Dermis lymphatic vessel endothelial cell (primary cell): ENCODE measurements around the gene PTPN6. TPM values are rescaled to one million over a fixed set of nuclear protein-coding genes. Genes with fewer than 3 reads are reported as not detected.

Experiments used
- total RNA-seq: library from RNA; depleted of rRNA; stranded (reverse); fragments of >200 nt; gene quantifications from 2 replicates; pipeline ENCODE4 v1.2.1, GENCODE V29; 2014

Gene PTPN6
- total RNA-seq: 3.3 and 3.5 TPM in 2 replicates

DNA sequence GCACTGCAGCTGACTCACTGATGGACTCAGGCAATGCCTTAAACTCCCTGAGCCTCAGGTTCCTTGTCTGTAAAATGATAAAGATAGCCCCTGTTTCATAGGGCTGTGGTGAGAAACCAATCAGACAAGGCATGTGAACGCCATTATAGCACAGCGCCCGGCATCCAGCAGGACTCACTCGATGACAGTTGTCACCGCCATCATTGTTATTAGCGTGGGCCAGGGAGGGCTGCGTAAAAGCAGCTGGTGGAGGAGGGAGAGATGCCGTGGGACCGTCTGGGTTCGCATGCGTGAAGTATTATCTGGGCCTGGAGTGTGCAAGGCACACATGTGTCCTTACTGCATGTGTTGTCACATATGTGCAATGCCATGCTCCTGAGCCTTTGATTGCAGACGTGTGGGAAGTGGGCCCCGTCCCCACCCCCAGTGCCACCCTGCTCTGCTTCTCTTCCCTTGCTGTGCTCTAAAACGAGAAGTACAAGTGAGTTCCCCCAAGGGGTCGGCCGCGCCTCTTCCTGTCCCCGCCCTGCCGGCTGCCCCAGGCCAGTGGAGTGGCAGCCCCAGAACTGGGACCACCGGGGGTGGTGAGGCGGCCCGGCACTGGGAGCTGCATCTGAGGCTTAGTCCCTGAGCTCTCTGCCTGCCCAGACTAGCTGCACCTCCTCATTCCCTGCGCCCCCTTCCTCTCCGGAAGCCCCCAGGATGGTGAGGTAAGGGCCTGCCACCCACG, at the start of gene PTPN6:
Gene PTPN6 (plus strand): TSS at position 546 of the 730 bp plus-strand sequence. CDS start 157 bp downstream, at position 703.

DNA sequence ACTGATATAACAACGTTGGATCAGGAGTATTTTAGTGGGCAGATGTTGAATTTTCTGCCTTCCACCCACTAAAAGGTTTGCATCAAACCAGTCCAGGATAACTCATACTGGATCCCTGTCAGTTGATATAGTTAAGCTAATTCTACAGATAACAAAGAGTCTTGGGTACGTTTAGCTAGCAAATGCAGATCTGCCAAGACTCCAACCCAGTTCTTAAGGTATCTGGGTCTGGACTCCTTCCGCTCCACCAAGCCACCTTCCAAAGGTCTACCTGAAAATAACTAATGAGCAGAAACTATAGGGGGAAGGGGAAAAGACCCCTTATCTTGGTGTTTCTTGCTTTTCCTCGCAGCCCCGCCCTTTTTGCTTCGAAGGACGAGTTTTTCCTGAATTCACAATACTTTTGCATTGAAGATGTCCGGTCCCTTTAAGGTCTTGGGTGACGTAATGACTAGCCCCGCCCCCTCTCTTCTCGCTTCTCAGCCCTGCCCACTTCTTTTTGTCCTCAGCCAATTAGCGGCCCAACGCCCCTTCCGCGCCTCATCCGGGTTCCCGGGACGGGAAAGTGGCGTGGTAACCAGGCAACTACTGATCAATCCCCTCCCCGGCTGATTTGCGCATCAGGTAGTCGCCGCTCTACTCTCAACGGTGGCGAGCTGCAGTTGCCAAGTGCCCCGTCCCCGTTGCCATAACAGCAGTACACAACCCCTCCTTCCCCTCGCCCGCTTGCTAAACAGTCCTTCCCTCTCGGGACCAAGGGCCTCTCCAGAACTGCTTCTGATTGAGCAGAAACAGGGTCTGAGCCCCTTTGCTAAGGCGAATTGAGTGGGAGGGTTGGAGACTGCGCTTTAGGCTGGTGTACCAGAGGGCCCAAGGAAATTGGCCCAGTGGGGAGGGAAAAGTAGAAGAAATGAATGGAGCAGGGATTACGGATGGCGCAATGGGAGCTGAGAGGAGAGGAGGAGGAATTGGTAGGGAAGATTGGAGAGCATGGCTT, 46.6 kb upstream of the PTPN6 start, which contains the start of gene LRRC23:
Gene LRRC23 (plus strand): TSS at position 543 of the 997 bp plus-strand sequence. CDS start 812 bp downstream, outside the sequence.

DNA sequence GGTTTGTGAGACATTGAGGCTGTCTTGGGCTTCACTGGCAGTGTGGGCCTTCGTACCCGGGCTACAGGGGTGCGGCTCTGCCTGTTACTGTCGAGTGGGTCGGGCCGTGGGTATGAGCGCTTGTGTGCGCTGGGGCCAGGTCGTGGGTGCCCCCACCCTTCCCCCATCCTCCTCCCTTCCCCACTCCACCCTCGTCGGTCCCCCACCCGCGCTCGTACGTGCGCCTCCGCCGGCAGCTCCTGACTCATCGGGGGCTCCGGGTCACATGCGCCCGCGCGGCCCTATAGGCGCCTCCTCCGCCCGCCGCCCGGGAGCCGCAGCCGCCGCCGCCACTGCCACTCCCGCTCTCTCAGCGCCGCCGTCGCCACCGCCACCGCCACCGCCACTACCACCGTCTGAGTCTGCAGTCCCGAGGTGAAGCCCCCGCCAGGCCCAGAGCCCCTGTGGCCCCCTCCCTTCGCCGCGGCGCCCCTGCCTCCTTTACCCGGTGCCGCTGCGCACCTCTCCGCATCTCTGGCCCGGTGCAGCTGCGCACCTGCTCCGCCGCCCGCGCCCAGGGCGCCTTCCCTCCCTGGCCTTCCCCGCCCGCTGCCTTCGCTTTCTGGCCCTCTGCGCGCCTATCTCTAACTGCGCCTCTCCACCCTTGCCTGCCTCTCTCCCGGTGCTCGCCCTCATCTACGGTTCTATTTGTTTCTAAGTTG, 36.8 kb upstream of the PTPN6 start, which contains the start of gene ENO2:
Gene ENO2 (plus strand): TSS at position 335 of the 701 bp plus-strand sequence. CDS start 1,253 bp downstream, outside the sequence.

DNA sequence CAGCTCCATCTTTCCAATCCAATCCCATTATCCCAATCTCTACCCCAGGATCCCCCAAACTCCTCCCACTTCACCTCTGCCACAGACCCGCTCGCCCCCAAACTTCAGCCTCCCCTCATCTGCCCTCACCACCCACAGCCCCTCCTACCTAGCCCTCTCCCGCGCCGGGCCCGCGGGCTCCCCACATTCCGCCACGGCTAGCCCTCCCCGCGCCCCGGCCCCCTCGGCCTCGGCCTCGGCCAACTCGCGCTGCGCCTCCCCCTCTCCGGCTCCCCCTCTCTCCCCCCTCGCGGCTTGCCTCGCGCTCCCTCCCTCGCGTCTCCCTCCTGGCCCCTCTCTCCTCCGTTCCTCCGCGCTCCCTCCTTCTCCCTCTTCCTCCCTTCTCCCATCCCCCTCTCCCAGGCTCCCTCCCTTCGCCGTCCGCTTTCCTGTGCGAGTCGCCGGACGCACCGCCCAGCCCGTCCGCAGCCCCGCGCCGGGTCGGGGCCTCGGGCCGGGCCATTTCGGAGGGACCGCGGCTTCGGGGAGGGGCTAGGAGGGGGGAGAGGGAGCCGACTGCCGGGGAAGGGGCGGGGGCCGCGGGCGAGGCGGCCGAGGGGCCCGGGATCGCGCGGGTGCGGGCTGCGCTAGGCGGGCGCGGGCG, 23.7 kb upstream of the PTPN6 start, which contains the start of gene ATN1:
Gene ATN1 (plus strand): TSS at position 581 of the 643 bp plus-strand sequence. CDS start 6,043 bp downstream, outside the sequence.

DNA sequence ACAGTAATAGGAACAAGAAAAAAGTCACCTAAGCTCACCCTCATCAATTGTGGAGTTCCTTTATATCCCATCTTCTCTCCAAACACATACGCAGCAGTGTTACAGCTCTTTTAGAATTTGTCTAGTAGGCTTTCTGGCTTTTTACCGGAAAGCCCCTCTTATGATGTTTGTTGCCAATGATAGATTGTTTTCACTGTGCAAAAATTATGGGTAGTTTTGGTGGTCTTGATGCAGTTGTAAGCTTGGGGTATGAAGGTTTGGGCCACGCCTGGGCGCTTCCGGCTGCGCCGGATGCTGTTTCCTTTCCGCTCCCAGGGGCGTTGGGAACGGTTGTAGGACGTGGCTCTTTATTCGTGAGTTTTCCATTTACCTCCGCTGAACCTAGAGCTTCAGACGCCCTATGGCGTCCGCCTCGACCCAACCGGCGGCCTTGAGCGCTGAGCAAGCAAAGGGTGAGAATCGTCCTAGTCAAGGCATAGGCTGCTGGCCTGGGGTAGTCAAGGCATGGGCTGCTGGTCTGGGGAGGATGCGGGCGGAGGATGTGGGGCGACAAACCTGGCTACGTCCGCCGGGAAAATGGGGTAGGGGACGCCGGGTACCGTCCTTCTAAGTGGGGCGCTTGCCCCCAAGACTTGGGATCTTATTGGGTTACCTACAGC, 7.3 kb upstream of the PTPN6 start, which contains the start of the genes C12orf57 and RNU7-1:
Gene C12orf57 (plus strand): TSS at position 301 of the 659 bp plus-strand sequence. CDS start 100 bp downstream, at position 401.
Gene RNU7-1 (plus strand): TSS at position 95 of the 659 bp plus-strand sequence.

Other genes with a start within 250 kb of the PTPN6 start
- gene COPS7A, start 227.3 kb upstream of the PTPN6 start, total RNA-seq: 43.1 and 45.3 TPM in 2 replicates
- 68.2 and 71.3 TPM in 2 replicates for gene MLF2, start 198.2 kb upstream of the PTPN6 start, total RNA-seq
- gene PTMS, start 185.0 kb upstream of the PTPN6 start, total RNA-seq: 46.1 and 57.2 TPM in 2 replicates
- 0.09 and 0.22 TPM in 2 replicates for gene LAG3, start 178.8 kb upstream of the PTPN6 start, total RNA-seq
- gene CD4, start 161.8 kb upstream of the PTPN6 start, total RNA-seq: not detected in 2 replicates
- gene GPR162, start 129.5 kb upstream of the PTPN6 start, total RNA-seq: 0.09 and 0.22 TPM in 2 replicates
- gene P3H3, start 122.9 kb upstream of the PTPN6 start, total RNA-seq: 10.2 and 10.9 TPM in 2 replicates
- gene GNB3, start 110.4 kb upstream of the PTPN6 start, total RNA-seq: 0.11 and 0.26 TPM in 2 replicates
- 2.7 and 3.4 TPM in 2 replicates for gene CDCA3, start 100.1 kb upstream of the PTPN6 start, total RNA-seq
- gene USP5, start 99.2 kb upstream of the PTPN6 start, total RNA-seq: 69.3 and 72.1 TPM in 2 replicates
- gene TPI1, start 83.8 kb upstream of the PTPN6 start, total RNA-seq: 630 and 802 TPM in 2 replicates
- gene SPSB2, start 78.1 kb upstream of the PTPN6 start, total RNA-seq: 3.4 and 4.2 TPM in 2 replicates
- gene LRRC23, start 46.5 kb upstream of the PTPN6 start, total RNA-seq: 2.0 and 3.8 TPM in 2 replicates
- gene ENO2, start 36.8 kb upstream of the PTPN6 start, total RNA-seq: 0.60 and 1.1 TPM in 2 replicates
- 5.5 and 5.8 TPM in 2 replicates for gene ATN1, start 23.4 kb upstream of the PTPN6 start, total RNA-seq
- gene RNU7-1, start 7.5 kb upstream of the PTPN6 start, total RNA-seq: not detected in 2 replicates
- 163 and 168 TPM in 2 replicates for gene C12orf57, start 7.3 kb upstream of the PTPN6 start, total RNA-seq
- gene PHB2, start 19.3 kb downstream of the PTPN6 start, total RNA-seq: 147 and 175 TPM in 2 replicates
- gene EMG1, start 19.6 kb downstream of the PTPN6 start, total RNA-seq: 26.4 and 33.7 TPM in 2 replicates
- gene LPCAT3, start 67.1 kb downstream of the PTPN6 start, total RNA-seq: 9.4 and 10.8 TPM in 2 replicates
- 0.09 and 0.65 TPM in 2 replicates for gene C1S, start 109.4 kb downstream of the PTPN6 start, total RNA-seq
- 0.43 and 1.5 TPM in 2 replicates for gene C1R, start 141.1 kb downstream of the PTPN6 start, total RNA-seq
- gene C1RL, start 157.9 kb downstream of the PTPN6 start, total RNA-seq: 12.4 and 15.0 TPM in 2 replicates
- 0.22 and 0.26 TPM in 2 replicates for gene RBP5, start 177.5 kb downstream of the PTPN6 start, total RNA-seq
- gene CLSTN3, start 179.0 kb downstream of the PTPN6 start, total RNA-seq: 10.3 and 20.3 TPM in 2 replicates
- gene PEX5, start 238.3 kb downstream of the PTPN6 start, total RNA-seq: 31.4 and 38.8 TPM in 2 replicates